Activated naive CD4-positive, alpha-beta T cell treated with Interleukin-2 at 50 U/mL for 16 hours (primary cell): ENCODE data around the gene GEMIN8.

Experiments used
- DNase-seq: peaks from one replicate; pipeline ENCODE4 v3.0.0-alpha.2; 2020

The GEMIN8 gene

GRCh38 chrX:14015294-14015693 is 14.4 kb downstream of the GEMIN8 start:
- no peak for DNase-seq

GRCh38 chrX:14014526-14014925 is 15.2 kb downstream of the GEMIN8 start:
- DNase-seq = no peak

- no peak for DNase-seq
Observed at GRCh38 chrX:14013054-14013453, 16.6 kb downstream of the GEMIN8 start.

- DNase-seq = no peak
Observed at GRCh38 chrX:14010566-14010965, 19.1 kb downstream of the GEMIN8 start.

- DNase-seq = no peak
Observed at GRCh38 chrX:14006540-14006939, 23.2 kb downstream of the GEMIN8 start.

GRCh38 chrX:14003876-14004425 is 25.7 kb downstream of the GEMIN8 start:
- no peak for DNase-seq

- no peak for DNase-seq
Observed at GRCh38 chrX:14003028-14003427, 26.7 kb downstream of the GEMIN8 start.

- no peak for DNase-seq
Observed at GRCh38 chrX:13996650-13997049, 33.0 kb downstream of the GEMIN8 start.

GRCh38 chrX:13994536-13995080 is 35.1 kb downstream of the GEMIN8 start:
- DNase-seq = no peak

- no peak for DNase-seq
Observed at GRCh38 chrX:13994104-13994503, 35.6 kb downstream of the GEMIN8 start.

GRCh38 chrX:13990126-13990800 is 39.4 kb downstream of the GEMIN8 start:
- no peak for DNase-seq

- DNase-seq = no peak
Observed at GRCh38 chrX:13985697-13986435, 43.8 kb downstream of the GEMIN8 start.

- no peak for DNase-seq
Observed at GRCh38 chrX:13983734-13984133, 46.0 kb downstream of the GEMIN8 start.

- no peak for DNase-seq
Observed at GRCh38 chrX:13968198-13968597, 61.5 kb downstream of the GEMIN8 start.

GRCh38 chrX:13967636-13968035 is 62.1 kb downstream of the GEMIN8 start:
- DNase-seq = no peak

- DNase-seq = no peak
Observed at GRCh38 chrX:13966793-13967125, 62.9 kb downstream of the GEMIN8 start.

GRCh38 chrX:13966071-13966792 is 63.5 kb downstream of the GEMIN8 start:
- DNase-seq = no peak

GRCh38 chrX:13965531-13965930 is 64.2 kb downstream of the GEMIN8 start:
- DNase-seq = no peak

- DNase-seq = no peak
Observed at GRCh38 chrX:13956998-13957397, 72.7 kb downstream of the GEMIN8 start.
